ELR (cell line): ENCODE results near the gene CAPNS1.
"Not testable (repeated sequence)": the region's sequence is repeated elsewhere in the genome, so short reads cannot be mapped to it uniquely, and the experiment has no call there.

Experiments used
- DNase-seq: peaks from one replicate; pipeline ENCODE4 v3.0.0-alpha.2; 2015; ENCODE audit warnings: low read depth

CAPNS1 gene

DNA sequence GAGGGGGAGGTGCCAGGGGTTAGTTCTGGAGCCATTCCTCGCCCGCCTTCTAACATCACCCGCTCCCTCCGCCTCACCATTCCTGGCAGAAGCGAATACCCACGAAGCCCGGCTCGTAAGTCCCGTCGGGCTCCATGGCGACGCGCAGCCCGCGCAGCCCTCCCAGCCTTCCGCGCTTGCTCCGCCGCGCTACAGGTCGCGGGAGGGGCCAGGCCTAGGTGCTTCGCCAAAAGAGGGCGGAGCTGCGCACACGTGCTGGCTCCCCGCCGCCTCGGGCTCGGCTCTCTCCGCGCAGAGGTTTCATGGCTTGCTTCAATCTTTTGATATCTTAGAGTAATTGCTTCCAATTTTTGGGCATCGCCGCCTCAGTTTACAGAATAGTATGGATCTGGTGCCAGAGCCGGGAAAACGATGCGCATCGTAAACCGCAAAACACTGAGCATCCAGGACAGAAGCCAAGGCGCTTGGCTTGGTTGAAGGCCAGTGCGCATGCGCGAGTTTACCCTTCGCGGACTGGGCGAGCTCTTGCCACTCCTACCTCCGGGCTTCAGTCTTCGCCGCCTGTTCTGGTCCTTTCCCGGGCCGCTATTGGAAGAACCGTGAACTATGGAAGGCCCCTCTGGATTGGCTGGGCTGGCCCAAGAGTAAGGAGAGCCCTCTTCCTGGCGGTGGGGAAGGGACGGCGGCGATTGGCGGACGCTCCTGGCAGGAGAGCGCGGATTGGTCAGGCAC, 25.0 kb upstream of the CAPNS1 start, which contains the start of gene POLR2I:
POLR2I (minus strand) TSS at position 155 of the 732 bp plus-strand sequence; CDS start at position 136, 19 bp downstream.
- peak; percentile 100 for DNase-seq

DNA sequence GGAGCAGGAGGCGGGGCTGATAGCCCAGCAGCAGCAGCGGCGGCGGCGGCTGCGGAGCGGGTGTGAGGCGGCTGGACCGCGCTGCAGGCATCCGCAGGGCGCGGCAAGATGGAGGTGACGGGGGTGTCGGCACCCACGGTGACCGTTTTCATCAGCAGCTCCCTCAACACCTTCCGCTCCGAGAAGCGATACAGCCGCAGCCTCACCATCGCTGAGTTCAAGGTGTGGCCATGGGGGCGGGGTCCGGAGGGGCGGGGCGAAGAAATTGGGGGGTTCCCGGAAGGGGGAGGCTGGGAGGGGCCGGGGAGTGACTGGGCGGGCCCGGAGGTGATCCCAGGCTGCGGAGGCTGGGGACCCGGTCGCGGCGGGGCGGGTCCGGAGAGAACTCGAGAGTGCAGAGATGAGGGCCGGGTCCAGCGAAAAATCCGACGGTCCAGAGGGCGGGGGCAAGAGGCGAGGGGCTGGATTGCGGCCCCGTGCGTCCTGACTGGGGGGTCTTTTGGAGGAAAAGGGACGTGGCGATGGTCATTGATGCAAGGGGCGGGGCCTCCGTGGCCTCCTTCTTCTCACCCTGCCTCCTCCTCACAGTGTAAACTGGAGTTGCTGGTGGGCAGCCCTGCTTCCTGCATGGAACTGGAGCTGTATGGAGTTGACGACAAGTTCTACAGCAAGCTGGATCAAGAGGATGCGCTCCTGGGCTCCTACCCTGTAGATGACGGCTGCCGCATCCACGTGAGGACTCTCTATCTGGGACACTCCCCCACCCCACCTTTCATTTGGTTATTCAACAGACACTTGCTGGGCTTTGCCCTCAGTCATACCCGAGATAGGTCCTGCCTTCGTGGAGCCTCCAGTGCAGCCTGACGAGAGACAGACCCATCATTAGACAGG, 24.2 kb upstream of the CAPNS1 start, which contains the start of gene TBCB:
TBCB (plus strand) TSS at position 16 of the 891 bp plus-strand sequence; CDS start at position 109, 93 bp downstream.
- DNase-seq = peak; percentile 53

DNA sequence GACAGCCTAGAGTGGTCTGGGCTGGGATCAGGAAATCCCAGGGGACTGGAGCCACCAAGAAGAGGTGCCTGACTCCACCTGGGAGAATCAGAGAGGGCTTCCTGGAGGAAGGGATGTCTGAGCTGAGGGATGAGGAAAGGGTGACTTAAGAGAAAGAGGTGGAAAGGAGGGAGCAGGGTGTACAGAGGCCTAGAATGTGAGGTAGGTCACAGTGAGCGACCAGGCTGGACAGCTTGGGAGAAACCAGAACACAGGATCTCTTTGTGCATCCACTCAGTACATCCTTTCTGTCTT, 23.6 kb upstream of the CAPNS1 start:
- DNase-seq = no peak

DNA sequence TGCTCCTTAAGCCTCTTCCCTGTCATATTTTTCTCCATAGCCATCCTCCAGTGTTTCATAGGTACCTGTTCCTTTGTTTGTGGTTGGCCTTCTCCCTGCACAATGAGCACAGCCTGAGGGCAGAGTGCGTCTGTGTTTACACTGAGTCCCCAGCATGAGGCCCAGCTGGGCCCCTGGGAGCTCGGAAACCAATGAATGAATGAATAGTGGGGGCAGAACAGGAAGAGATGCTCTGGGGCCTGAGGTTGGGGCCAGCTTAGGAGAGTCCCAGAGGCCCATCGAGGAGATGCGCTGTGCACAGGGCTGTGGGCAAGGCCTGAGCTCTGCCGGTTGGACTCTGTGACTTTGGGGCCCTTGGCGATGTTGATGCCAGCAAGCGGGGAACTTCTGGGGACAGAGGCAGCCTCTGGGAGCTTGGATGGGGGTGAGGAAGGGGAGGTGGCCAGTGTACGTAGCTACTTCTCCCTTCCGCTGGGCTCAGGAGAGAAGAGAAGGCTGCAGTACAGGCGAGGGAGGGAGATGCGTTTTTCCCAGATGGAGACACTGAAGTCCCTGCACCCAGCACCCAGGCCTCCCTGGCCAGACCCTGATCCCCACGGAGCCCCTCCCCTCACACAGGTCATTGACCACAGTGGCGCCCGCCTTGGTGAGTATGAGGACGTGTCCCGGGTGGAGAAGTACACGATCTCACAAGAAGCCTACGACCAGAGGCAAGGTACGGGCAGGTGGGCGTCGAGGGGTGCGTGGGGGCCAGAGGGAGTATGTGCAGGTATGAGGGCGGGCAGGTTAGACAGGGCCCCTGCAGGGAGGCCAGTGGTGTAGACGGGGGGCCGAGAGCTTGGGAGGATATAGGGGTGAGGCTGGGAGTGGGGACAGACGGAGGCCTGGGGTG, 19.5 kb upstream of the CAPNS1 start:
- peak; percentile 26 for DNase-seq

DNA sequence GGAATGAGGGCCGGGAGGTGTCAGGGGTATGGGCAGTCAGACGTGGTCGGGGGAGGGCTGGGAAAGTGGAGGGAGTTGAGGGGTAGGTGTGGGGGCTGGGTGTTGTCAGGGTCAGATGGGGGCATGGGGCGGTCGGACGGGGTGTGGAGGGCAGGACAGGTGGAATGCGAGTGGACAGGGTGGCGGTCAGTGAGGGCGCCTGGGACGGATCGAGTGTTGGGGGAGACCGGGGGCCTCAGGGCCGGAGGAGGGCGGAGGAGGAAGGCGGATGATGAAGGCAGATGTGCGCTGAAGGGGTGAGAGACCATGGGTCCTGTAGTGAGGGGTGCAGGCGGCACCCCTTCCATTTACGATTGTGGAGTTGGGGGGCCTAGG, 18.9 kb upstream of the CAPNS1 start:
- no peak for DNase-seq

DNA sequence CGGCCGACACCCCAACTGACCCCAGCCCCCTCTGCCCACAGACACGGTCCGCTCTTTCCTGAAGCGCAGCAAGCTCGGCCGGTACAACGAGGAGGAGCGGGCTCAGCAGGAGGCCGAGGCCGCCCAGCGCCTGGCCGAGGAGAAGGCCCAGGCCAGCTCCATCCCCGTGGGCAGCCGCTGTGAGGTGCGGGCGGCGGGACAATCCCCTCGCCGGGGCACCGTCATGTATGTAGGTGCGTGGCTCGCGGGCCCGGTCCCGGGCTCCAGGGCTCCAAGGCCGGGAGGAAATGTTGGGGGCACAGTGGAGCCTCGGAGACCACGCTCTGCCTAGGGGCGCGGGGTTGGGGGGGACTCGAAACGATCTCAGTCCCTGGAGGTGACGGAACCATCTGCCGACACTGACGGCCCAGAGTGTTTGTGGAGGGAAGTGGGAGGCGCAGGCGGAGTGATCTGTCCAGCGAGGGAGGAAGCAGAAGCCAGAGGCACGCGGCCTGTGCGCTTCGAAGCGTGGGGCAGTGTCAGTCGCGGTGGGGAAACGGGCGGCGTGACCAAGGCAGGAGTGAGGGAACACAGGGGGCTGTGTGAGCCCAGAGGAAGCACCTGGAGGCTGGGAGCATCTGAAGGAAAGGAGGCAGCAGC, 18.3 kb upstream of the CAPNS1 start:
- DNase-seq = no peak

DNA sequence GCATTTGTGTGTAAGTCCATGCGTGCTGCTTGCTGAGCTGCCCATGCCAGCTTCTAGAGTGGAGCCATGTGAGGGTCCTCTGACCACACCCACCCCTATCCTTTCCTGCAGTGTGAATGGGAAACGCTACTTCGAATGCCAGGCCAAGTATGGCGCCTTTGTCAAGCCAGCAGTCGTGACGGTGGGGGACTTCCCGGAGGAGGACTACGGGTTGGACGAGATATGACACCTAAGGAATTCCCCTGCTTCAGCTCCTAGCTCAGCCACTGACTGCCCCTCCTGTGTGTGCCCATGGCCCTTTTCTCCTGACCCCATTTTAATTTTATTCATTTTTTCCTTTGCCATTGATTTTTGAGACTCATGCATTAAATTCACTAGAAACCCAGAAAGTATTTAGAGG, 14.3 kb upstream of the CAPNS1 start:
- no peak for DNase-seq

DNA sequence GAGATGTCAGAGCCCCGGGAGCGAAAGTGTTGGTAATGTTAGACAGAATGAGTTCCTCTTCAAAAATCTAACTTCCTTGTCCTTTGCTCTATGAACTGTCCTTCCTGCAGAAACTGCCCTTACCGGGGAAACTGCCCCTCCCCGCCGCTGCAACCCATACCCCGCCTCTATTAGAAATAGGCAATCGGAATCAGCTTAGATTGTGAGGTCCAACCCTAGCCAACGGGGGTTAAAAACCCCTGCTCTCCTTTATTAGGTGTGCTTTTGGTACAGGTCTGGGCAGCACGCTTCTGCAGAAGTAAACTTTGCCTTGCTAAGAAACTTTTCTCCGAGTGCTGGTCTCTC, 11.5 kb upstream of the CAPNS1 start:
- DNase-seq = no peak

DNA sequence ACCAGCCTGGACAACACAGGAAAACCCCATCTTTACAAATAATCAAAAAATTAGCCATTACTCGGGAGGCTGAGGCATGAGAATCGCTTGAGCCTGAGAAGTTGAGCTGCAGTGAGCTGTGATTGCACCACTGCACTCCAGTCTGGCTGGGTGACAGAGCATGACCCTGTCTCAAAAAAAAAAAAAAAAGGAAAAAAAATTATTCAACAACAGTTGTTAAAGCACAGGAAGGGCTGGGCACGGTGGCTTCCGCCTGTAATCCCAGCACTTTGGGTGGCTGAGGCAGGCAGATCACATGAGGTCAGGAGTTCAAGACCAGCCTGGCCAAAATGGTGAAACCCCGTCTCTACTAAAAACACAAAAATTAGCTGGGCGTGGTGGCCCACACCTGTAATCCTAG, 8.6 kb upstream of the CAPNS1 start:
- not testable (repeated sequence) for DNase-seq

DNA sequence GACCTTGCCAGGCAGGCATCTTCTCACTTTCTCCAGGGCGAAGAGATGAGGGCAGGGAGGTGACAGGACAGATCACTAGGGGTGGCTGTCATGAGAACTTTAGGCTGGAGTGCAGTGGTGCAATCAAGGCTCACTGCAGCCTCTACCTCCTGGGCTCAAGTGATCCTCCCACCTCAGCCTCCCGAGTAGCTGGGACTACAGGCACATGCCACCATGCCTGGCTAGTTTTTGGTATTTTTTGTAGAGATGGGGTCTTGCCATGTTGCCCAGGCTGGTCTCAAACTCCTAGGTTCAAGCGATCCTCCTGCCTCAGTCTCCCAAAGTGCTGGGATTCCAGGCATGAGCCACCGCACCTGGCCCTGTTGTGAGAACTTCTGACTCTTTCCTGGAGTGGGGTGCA, 5.0 kb upstream of the CAPNS1 start:
- DNase-seq = not testable (repeated sequence)

DNA sequence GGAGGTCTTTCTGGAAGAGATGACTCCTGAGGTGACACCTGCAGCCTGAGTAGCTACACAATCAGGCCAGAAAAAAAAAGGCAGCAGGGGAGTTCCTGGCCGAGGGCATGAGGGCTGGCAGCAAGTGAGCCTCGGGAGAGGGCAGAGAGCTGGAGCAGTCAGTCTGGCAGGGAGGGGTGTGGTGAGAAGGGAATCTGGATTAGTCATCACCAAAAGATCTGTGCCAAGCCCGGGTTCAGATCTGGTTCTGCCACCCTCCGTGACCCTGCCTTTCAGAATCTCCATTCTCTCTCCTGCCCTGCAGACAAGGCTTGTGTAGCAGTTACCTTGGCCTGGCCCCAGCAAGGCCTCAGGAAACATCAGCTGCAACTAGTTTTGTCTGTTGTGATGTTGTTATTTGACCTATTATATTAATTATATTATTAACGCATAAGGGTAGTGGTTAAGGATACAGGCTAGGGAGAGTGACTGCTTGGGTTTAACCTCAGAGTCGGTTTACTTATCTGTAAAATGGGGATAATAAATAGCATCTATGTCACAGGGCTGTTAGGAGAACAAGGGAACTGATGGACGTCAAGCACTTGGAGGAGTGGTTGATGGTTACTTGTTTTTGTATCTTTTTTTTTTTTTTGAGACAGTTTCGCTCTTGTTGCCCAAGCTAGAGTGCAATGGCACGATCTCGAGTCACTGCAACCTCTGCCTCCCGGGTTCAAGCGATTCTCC, 2.7 kb upstream of the CAPNS1 start:
- peak; percentile 64 for DNase-seq

DNA sequence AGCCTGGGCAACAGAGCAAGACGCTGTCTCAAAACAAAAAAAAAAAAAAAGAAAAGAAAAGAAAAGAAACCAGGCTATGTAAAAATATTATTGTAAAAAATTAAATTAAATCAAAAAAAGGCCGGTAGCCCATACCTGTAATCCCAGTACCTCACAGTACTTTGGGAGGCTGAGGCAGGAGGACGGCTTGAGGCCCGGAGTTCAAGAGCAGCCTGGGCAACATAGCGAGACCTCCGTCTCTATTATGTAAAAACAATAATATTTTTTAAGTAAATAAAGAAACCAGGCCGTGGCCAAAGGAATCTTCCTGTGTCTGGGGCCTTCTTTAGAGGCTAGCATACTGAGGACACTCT, 770 bp upstream of the CAPNS1 start:
- no peak for DNase-seq

DNA sequence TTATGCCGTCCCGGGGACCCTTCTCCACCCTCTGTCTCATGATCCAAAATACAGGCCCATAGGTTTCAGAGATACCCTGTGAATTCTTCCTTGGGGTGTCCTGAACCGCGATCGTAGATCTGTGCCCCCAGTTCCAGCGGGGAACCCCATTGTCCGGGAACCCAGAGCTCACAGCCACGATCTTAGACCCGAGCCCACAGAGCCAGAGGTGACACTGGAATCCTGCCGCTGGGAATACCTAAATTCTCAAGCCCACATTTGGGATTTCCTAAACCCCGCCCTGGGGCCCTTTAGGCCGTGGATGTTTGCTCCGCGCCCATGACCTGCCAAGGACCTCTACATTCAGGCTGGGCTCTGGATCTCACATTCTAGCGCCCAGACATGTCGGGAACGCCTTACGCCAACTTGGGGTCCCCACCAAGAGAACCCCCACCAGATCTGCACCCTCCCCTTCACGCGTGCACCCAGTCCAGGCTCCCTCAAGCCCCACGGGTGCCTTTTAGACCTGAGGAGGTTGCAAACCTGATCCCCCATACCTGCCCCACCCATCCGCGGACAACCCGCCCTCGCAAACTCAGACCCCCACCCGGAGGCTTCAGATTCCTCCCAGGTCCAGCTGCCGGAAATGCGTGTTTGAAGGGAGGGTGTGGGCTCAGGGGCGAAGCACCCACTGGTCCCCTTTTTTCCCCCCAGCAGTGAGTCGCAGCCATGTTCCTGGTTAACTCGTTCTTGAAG, 605 bp downstream of the CAPNS1 start:
- peak; percentile 79 for DNase-seq

DNA sequence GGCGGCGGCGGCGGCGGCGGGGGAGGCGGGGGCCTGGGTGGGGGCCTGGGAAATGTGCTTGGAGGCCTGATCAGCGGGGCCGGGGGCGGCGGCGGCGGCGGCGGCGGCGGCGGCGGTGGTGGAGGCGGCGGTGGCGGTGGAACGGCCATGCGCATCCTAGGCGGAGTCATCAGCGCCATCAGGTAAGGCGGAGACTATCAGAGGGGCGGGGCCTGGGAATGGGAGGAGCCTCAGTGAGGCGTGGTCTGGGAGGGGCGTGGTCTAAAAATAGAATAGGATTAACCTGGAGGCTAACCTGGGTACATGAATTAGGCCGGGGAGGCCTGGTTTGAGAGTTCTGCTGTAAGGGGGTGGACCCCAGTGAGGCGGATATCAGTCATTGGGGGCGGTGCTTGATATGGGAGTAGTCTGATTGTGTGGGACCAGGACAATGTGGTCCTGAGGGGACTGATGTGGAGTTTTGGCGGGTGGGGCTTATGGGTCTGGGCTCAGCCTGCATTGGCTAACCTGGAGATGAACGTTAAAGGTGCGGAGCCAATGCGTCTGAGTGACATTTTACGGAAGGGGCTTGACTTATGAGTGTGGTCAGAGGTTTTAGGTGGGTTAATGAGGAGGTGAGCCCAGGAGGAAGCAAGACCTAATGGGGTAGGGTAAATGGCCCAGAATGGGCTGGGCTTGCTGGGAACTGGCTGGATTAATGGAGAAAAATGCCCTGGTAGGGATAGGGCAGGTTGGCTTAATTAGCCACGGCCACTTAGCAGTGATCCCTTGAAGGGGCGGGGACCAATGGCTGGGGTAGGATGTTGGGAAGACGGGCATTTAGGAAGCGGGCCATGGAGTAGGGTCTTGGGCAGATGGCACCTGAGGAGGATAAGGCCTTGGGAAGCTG, 1.4 kb downstream of the CAPNS1 start:
- peak; percentile 88 for DNase-seq

DNA sequence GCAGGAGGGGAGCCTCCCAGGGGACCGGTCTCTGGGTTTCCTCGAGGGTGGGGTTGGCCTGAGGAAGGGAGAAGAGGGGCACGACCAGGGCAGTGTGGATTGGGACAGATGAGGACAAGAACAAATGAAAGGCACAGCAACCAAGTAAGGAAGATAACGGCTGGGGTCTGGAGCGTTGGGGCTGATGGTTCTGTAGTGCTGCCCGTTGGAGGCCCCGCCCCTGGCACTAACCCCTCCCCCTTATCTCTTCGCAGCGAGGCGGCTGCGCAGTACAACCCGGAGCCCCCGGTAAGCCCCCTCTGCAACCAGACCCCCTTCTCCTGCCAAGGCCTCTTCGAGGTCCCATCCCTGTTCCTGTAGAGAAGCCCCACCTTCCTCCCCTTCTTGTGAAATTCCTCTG, 2.2 kb downstream of the CAPNS1 start:
- no peak for DNase-seq

DNA sequence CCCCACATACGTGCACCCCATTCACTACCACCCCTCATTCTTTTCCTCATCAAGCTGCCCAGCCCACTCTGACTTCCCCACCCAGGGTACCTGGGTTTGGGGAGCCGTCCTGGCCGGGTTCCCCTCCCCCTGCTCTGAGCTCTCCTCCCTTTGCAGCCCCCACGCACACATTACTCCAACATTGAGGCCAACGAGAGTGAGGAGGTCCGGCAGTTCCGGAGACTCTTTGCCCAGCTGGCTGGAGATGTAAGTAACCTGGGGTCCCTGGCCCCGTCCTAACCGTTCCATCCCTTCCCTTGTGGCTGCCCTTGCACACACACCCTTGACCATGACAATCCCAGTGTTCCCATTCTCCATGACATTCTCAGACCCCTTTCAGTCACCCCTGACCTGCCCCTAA, 2.6 kb downstream of the CAPNS1 start:
- DNase-seq = no peak

DNA sequence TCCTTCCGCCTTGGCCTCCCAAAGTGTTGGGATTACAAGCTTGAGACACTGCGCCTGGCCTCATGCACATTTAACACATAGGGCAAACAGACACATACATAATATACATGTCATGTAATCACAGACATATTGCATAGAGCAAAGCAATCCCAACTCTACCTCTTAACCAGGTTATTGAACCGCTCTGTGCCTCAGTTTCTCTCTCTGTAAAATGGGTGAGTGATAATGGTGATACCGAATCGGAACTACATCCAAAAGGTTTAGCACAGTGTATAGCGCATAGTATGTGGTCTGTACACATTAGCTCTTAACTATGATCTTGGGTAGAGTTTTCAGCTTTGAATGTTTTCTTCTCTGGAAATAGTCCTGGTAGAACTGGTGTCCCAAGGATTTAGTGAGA, 4.8 kb downstream of the CAPNS1 start:
- DNase-seq = no peak

DNA sequence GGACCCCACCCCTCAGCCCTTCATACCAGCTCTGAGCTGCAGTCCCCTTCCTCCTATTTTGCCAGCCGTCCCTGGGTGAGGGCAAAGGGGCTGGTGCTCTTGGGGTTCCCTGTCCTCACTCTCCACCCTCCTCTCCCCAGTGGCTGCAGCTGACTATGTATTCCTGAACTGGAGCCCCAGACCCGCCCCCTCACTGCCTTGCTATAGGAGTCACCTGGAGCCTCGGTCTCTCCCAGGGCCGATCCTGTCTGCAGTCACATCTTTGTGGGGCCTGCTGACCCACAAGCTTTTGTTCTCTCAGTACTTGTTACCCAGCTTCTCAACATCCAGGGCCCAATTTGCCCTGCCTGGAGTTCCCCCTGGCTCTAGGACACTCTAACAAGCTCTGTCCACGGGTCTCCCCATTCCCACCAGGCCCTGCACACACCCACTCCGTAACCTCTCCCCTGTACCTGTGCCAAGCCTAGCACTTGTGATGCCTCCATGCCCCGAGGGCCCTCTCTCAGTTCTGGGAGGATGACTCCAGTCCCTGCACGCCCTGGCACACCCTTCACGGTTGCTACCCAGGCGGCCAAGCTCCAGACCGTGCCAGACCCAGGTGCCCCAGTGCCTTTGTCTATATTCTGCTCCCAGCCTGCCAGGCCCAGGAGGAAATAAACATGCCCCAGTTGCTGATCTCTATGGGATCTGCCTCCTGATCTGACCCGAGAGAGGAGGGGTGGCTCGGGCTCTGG, 10.0 kb downstream of the CAPNS1 start:
- no peak for DNase-seq

DNA sequence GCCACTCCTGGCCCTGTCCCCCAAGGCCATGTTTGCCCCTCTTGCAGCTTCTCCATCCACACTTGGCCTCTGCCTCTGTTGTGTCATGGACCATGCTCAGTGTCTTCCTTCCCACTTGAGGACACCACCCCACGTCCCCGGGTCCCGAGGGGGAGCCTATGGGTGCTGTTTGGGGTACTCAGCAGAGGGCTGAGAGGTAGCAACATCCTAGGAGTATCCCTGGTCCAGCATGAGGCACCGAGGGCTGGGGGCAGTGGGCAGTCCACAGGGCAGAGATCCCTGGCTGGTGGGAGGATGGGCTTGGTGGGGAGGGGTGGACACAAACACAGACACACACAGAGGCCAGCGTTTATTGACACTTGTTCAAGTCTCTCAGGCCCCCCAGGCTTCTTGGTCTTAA, 10.7 kb downstream of the CAPNS1 start:
- no peak for DNase-seq
